HG03139 (cell line): ENCODE measurements around the gene CLBA1.
"Not testable (repeated sequence)": the region's sequence is repeated elsewhere in the genome, so short reads cannot be mapped to it uniquely, and the experiment has no call there.

Experiments
- ATAC-seq: cut with Tn5 transposase; IDR thresholded peaks from one replicate; pipeline ENCODE4 v1.9.1; 2021; ENCODE audit not compliant: unreplicated experiment

Gene CLBA1

GRCh38 chr14:105022276-105022670 lies 36.7 kb downstream of the CLBA1 start:
- no peak for ATAC-seq

- no peak for ATAC-seq
Observed at GRCh38 chr14:105023144-105023543, 37.6 kb downstream of the CLBA1 start.

GRCh38 chr14:105023791-105024480 lies 38.3 kb downstream of the CLBA1 start:
- ATAC-seq = no peak

GRCh38 chr14:105025429-105025828 lies 39.8 kb downstream of the CLBA1 start:
- no peak for ATAC-seq

GRCh38 chr14:105026033-105026785 lies 40.6 kb downstream of the CLBA1 start:
- ATAC-seq = no peak

GRCh38 chr14:105026802-105027563 lies 41.4 kb downstream of the CLBA1 start:
- no peak for ATAC-seq

GRCh38 chr14:105027718-105028117 lies 42.1 kb downstream of the CLBA1 start:
- not testable (repeated sequence) for ATAC-seq

GRCh38 chr14:105028251-105028927 lies 42.8 kb downstream of the CLBA1 start:
- no peak for ATAC-seq

- no peak for ATAC-seq
Observed at GRCh38 chr14:105029402-105029801, 43.8 kb downstream of the CLBA1 start.

- no peak for ATAC-seq
Observed at GRCh38 chr14:105030194-105030593, 44.6 kb downstream of the CLBA1 start.

- no peak for ATAC-seq
Observed at GRCh38 chr14:105030836-105031396, 45.3 kb downstream of the CLBA1 start.

- not testable (repeated sequence) for ATAC-seq
Observed at GRCh38 chr14:105032451-105032901, 46.9 kb downstream of the CLBA1 start.

GRCh38 chr14:105033412-105033900 lies 47.9 kb downstream of the CLBA1 start:
- not testable (repeated sequence) for ATAC-seq

GRCh38 chr14:105034315-105035039 lies 48.9 kb downstream of the CLBA1 start:
- no peak for ATAC-seq

GRCh38 chr14:105035616-105036015 lies 50.0 kb downstream of the CLBA1 start:
- ATAC-seq = not testable (repeated sequence)

GRCh38 chr14:105039458-105040205 lies 54.0 kb downstream of the CLBA1 start:
- ATAC-seq = no peak

- no peak for ATAC-seq
Observed at GRCh38 chr14:105041841-105042765, 56.5 kb downstream of the CLBA1 start.

GRCh38 chr14:105042813-105043212 lies 57.2 kb downstream of the CLBA1 start:
- ATAC-seq = no peak
